ENCODE measurements around the gene RAD51B.
"Not testable (repeated sequence)": the region's sequence is repeated elsewhere in the genome, so short reads cannot be mapped to it uniquely, and the experiment has no call there.

The RAD51B gene

DNA sequence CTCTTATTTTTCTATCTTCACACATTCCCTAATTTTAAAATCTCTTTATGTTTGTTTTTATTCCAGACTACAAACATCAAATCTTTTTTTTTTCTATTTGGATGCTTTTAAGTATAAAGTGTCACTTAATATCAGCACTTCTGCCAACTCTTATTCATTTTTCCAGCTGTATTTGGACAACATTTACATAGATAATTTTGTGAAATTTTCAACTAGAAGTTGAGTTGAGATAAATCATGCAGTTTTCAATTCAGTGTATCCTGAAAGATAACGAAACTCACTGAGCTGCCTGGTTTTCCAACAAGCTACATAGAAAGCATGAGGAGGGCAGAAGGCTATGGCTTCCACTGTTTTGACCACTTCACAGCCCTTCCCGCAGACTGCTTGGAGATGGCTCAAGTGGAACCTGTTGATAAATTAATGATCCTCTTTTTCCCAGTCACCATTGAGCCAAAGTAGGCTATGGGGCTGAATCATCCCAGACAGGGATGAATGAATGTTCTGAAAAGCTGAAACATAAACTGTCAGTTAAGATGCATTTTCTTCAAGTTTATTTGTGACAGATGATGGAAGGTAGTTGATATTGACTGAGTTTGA is 213.9 kb downstream of the RAD51B start:
- DNase-seq = no peak

DNA sequence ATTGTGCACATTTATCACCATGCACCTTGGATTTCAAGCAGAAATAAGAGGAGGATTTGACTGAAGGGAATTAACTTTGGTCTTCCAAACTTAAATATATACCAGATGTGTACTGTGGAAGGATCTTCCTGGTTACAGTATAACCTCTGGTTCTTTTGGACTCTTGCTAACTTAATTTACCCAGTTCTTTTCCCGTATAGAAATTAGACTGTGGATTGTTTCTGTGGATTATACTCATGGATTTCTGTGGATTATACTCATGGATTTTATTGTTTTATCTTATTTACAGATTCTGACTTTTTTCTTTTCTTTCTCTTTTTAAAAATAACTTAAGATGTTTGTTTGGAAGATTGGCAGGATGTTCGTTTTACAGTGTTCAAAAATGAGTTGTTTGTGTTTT is 215.3 kb downstream of the RAD51B start:
- DNase-seq = no peak

DNA sequence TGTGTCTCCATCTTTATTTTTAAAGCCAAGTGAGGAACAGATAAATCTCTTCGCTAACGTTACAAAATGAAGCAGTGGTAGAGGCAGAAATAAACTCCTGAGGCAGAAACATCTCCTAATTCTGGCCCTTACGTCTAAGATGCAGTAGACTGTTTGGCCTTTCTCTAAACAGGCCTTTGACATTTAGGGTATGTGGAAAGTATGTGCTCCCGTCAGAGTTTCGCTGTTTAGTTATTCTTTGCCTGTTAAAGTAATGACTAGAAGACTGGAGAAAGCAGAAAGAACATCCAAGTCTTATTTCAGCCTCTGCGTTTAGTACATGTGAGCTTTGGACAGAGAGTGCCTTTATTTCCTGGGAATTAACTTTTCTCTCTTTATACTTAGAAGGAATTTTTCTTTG is 216.6 kb downstream of the RAD51B start:
- no peak for DNase-seq

DNA sequence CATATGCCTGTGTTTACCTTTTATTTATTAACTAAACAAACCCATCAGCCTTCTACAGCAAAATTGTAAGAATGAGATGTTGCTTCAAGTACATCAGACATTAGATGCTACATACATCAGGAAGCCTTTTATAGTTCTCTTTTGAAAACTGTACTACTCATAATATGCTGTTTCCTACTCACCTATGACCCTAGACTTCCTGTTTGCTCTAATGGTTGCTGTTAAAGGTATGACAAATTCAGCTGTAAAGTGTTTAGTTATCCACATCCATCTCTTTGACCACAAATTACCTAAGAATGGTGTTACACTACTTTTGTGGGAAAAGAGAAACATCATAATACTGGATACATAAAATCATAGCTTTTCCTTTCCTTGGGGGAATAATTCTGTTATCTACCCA is 220.0 kb downstream of the RAD51B start:
- no peak for DNase-seq

DNA sequence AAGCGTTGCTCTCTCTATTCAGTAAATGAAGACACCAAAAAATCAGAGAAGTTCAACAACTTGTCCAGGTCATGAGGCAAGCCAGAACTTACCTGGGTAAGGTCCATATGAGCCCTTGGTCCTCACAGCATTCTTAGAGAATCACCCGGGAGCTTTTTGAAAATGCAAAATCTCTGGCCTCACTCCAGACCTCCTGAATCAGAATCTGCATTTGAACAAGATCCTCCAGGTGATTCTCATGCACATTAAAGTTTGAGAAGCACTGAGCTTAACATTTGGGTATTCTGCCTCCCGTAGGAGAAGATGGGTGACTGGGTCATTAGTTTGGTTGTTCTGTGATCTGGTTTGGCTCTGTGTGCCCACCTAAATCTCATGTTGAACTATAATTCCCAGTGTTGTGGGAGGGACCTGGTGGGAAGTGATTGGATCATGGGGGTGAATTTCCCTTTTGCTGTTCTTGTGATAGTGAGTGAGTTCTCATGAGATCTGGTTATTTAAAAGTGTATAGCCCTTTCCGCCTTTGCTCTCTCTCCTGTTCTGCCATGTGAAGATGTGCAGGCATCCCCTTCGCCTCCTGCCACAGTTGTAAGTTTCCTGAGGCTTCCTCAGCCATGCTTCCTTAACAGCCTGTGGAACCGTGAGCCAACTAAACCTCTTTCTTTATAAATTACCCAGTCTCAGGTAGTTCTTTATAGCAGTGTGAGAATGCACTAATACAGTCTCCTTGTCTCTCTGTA is 221.2 kb downstream of the RAD51B start:
- DNase-seq = no peak

DNA sequence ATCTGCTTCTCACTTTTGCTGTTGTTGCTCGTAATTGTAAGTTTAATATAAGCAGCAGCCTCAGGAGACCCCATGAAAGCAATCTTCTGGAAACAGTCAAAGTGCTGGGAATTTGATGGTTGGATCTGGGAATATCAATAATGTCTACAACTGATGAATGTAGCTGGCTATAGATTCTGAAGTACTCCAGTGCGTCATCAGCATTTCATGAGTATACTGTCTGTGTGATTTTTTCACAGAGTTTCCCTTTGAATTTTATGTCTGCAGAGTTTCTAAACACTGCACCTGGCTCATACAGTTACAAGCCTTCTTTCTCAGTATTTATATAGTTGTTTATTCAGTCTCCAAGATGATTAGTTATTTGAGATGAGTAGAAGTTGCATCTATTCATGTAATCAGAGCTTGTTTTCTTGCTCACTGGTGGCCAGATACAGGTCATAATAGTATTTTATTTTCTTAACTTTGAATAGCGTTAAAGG is 222.3 kb downstream of the RAD51B start:
- DNase-seq = no peak

DNA sequence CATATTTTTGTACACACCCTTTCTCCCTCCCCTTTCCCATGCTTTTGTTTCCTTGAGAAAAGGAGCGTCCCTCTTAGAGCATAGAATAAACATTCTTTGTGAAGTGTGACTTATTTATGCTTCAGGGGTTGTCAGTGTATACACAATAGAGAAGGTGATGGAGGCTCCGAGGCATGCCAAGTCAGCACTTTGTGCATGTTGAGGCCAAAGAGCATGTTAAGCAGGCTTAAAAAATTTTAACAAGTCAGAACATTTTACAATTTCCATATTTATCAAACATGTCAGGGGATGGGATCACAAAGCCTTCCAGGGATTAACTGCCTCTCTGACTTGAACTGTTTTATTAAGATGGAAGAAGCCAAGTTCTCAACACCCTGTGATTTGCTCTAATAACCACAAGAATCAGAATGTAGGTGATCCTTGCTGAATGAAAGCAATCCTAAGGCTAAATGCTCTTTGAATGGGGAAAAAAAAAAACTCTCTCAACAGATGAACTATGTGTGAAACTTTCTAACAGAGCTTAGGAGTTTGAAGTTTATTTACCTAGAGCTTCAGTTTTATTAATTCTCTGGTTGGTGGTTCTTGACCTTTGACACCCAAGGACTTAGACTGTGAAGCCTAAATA is 223.1 kb downstream of the RAD51B start:
- DNase-seq = no peak

DNA sequence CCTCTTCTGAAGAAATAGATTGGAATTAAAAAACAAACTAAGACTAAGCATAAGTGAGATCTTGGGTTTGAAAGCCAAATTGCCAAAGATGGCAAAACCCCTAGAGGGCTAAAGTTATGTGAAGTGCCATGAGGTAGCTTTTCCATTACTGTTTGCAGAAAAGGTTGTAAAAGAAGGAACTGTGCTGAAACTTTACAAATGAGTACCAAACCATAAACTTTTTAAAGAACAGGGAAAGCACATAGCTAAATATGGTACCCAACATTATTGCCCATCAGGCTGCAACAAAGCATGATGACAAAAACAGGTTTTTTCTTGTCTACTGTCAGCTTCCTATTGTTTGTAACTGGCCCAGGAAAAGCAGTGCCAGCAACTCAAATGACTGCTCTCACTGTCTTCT is 224.2 kb downstream of the RAD51B start:
- DNase-seq = no peak

DNA sequence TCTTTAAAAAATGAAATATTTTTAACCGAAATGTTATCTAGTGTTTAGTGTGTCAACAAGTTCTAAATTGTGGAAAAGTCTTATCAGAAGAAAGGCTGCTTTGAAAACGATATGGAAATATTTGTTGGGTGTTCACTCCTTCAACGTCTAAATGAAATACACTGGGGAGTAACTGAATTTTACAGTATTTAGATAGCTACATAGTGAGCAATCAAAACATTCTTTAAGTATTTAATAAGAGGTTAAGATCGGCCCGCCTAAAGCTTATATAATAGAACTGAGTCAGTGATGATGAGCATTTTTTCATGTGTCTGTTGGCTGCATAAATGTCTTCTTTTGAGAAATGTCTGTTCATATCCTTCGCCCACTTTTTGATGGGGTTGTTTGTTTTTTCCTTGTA is 228.3 kb downstream of the RAD51B start:
- DNase-seq = no peak

DNA sequence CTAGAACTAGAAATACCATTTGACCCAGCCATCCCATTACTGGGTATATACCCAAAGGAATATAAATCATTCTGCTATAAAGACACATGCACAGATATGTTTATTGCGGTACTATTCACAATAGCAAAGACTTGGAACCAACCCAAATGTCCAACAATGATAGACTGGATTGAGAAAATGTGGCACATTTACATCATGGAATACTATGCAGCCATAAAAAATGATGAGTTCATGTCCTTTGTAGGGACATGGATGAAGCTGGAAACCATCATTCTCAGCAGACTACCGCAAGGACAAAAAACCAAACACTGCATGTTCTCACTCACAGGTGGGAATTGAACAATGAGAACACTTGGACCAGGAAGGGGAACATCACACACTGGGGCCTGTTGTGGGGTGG is 229.2 kb downstream of the RAD51B start:
- not testable (repeated sequence) for DNase-seq

DNA sequence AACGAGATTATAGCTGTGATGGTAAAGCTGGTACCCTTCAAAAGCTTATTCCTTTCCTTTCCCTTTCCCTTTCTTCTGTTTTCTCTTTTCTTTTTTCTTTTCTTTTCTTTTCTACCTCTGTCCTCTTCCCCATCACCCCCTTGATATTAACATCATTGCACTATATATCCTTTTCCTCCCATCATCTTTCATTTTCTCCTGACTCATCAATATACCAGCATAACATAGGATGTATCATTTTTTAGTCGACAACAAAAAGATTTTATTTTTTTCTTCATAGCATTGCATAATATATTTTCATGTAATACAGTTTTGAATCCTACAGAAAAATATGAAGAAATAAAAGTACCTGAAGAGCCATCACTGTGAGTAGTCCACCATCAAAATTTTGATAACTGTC is 230.6 kb downstream of the RAD51B start:
- DNase-seq = no peak

DNA sequence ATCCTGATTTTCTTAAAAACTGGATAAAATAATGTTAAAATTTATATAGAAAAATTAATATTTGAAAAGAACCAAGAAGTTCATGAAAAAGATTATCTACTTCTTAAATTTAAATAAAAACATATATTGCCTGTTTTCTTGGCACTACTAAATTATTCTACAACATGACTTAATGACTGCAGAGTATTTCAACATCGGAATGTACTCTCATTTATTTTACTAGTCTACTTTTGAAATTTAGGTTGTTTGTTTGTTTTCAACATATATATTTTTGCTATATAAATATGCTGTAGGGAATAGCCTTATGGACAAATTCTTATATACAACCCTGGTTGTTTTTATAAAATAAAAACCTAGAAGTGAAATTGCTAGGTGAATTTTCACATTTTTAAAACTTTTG is 231.6 kb downstream of the RAD51B start:
- no peak for DNase-seq

DNA sequence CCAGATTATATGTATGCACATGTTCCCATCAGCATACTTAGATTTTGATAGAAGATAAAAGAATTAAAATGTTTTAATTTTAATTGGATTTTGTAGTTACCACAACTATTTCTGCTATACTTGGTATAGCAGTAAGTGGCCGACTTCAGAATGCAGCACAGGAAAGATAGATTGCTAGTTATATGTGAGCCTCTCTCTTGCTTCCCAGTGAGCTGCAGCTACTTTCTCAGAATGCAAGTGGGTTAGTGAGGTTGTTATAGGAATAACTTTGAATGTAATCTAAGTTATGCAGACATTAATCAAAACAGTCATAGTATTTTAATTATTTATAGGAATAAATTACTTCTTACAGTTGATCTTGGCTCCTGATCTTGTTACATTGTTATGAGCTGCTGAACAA is 240.6 kb downstream of the RAD51B start:
- DNase-seq = no peak

DNA sequence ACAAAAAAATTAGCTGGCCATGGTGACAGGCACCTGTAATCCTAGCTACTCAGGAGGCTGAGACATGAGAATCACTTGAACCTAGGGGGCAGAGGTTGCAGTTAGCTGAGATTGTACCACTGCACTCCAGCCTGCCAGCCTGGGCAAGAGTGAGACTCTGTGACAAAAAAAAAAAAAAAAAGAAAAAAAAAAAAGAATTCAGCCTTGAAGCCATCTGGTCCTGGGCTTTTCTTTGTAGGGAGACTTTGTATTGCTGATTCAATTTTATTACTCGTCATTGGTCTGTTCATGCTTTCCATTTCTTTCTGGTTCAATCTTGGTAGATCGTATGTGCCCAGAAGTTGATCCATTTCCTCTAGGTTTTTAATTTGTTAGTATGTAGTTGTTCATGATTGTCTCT is 243.1 kb downstream of the RAD51B start:
- no peak for DNase-seq

DNA sequence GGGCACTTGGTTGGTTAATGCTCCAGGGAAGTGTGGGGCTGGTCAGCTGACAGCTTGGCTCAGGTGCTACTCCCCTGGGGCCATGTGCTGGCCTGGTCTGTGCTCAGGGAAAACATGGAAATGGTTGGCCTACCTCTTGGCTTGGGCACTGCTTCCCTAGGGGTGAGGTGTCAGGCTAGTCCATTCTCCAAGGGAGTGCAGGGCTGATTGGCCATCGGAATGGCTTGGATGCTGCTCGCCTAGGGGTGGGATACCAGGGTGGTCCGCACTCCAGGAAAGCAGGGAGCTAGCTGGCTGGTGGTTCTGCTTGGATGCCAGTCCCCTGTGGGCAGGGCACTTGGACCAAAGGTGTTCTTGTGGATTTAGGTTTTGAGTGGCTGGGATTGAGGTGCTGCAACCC is 245.7 kb downstream of the RAD51B start:
- DNase-seq = no peak

DNA sequence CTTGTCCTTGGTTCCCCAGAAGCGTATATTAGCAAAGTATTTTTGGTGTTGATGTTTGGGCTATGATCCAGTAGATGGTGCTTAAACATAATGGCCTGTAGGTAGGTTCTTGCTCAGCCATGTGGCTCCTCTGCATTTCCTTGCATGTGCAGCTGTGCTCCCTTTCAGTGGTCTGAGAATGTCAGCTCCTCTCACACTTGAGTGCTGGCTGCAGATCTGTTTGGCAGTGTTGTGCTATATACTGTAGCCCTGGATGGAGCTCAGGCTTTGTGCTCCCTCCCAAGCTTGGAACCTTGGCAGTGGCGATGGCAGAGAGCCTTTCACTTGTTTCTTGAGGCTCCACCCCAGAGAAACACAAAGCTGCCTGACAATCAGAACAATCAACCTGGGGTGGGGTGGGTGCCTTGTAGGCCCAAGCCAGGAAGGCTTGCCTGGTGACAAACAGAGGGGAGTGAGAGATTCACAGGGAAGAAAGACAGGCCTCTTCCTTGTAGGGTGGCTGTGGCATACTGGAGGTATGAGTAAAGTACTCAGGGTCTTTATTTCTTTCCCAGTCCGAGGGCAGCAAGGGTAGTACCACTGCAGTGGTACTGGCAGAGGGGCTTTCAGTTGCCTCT is 255.3 kb downstream of the RAD51B start:
- DNase-seq = no peak

DNA sequence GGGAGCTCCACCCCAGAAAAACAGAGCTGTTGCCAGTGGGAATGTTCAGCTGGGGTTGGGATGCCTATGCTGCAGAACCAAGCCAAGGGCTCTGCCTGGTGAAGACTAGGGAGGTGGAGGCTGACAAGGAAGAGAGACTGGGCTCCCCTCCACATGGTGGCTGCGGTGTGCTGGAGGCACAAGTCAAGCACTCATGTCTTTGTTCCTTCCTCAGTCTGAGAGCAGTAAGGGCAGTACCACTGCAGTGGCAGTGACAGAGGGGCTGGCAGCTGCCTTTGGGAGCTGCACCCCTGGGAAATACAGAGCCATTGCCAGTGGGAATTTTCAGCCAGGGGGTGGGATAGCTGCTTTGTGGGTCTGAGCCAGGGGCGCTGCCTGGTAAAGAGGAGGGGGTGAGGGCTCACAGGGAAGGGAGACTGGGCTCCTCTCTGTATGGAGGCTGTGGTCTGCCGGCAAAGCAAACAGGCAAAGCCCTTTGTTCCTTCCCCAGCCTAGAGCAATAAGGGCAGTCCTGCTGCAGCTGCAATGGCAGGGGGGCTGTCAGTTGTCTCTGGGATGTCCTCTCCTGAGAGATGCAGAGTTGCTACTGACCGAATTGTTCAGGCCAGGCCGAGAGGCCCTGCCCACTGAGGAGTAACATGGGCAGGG is 255.9 kb downstream of the RAD51B start:
- DNase-seq = no peak

DNA sequence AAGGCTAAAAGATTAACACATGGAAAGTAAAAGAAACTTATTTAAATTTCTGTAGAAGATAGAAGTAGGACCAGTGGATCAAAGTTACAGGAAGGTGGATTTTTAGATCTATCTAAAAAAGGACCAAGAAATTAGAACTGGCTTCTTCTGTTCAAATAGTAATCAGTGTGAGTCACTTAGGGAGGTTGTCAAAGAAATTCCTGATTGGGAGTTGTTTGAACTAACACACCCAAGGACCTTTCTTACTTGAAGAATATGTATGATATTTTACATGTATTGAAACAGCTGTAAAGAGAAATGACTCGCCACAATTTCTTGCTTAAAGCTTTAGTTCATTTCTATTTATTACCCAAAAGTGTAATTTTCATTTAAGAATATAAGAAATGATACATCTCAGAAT is 256.9 kb downstream of the RAD51B start:
- no peak for DNase-seq

DNA sequence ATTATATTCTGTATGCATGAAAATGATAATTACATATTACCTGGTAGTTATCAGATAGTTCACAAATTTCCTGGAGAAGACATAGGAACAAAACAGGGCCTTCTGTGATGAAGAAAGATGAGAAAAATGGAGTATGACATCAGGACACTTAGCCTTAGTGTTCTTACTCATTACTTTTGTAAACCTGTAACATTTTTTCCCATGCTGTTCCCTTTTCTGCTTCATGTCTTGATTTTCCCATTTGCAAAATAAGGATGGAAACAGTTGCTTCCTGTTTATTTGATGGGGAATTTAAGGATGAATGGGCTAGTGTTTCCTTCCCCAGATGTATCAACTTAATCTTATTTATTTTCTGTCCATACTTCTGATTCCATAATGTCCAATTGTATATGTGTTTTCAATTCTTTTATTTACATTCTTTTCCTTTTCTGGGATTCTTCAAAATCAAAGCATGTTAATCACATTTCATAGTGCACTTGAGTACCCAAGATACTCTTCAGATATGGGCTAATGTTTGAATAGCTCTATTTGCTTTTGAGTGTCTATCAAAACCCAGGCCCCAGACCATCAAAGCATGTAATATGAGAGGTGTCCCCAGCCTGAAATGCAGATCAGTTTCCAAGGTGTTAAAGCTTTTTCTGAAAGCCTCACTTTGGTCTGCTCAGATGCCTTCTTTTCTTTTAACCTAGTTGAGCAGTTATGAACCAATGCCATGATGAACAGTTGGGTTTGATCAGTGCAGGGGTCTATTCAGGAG is 260.5 kb downstream of the RAD51B start:
- DNase-seq = no peak

DNA sequence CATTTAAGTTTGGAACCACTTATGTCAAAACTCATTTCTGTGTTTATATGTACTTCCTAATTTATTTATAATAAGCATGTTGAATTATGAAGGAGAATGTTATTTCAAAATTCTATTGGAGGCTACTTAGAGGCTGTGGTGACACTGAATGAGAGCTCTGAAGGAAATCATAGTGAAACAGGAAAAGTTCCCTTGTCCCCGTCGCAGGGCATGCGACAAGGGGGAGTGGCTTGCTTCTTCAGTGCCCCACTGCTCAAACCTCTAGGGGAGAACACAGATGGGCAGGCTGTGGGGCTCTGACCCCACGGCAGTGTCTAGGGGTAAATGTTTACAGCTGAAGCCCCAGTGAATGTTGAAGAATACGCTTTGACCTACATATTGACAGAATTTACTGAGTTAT is 261.9 kb downstream of the RAD51B start:
- no peak for DNase-seq

DNA sequence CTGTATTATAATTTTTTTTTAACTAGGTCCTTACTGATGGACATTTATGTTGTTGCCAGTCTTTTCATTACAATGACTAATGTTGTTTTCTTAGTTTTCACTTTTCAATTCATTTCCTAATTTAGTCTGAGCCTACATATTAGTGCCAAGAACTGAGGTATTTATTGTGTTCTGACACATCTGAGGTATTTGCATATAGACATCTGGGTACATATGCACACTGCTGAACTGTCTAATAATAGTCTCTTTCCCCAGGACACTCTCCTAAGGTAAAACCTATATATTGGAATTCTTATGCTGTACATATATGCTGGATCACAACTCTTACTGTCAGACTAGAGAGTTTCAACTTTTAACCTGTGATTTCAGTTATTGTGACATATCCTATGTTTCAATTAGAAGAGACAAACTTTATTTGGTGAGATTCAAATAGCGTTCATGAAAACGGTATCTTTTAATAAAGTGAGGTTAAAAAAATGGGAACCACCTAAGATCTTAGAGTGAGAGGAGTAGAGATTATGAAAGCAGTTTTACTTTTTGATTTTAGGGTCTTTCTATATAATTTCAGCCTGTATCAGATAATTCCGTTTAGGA is 263.2 kb downstream of the RAD51B start:
- DNase-seq = no peak

DNA sequence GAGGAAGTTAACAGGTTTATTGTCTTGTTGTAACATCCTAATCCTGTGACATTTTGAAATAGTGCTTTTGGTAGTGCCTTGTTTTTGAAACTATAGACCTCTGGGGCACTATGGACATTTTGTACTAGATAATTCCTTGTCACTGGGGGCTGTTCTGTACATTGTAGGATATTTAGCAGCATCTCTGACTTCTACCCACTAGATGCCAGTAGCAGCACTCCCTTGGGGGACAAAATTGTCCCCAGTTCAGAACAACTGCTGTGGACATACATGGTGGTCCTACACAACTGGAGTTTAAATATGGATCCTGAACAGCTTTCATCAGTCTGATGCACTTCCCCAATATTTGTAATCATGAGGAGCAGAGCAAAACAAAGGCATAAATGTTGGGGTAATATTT is 264.7 kb downstream of the RAD51B start:
- no peak for DNase-seq

Data from CD4-positive, alpha-beta T cell treated with Interleukin-21 for 1 hour (primary cell).